CD4-positive, alpha-beta T cell treated with Interleukin-12 subunit alpha and Interleukin-12 subunit beta, for 1 hour (primary cell): ENCODE data around the gene GPR82.
A peak's percentile ranks its signal among the peaks of the same experiment; 100 is the strongest.
"Not testable (repeated sequence)": the region's sequence is repeated elsewhere in the genome, so short reads cannot be mapped to it uniquely, and the experiment has no call there.

ENCODE experiments used
- DNase-seq: peaks from one replicate; pipeline ENCODE4 v3.0.0-alpha.2; 2020

Gene GPR82

GRCh38 chrX:41723826-41724225 lies at the start of gene GPR82:
GPR82 (plus strand) TSS chrX:41724181; CDS start chrX:41727027, 2,846 bp downstream.
- DNase-seq = no peak

- DNase-seq = not testable (repeated sequence)
Measured at GRCh38 chrX:41676361-41676760, 47.6 kb upstream of the GPR82 start.

- DNase-seq = no peak
Measured at GRCh38 chrX:41677183-41678060, 46.6 kb upstream of the GPR82 start.

GRCh38 chrX:41684138-41684537 lies 39.8 kb upstream of the GPR82 start:
- DNase-seq = no peak

GRCh38 chrX:41684940-41685339 lies 39.0 kb upstream of the GPR82 start:
- DNase-seq = no peak

GRCh38 chrX:41686788-41687187 lies 37.2 kb upstream of the GPR82 start:
- DNase-seq = no peak

GRCh38 chrX:41688156-41688555 lies 35.8 kb upstream of the GPR82 start:
- no peak for DNase-seq

GRCh38 chrX:41688835-41689234 lies 35.1 kb upstream of the GPR82 start, which contains the start of gene GPR34:
GPR34 (plus strand) TSS chrX:41688973; CDS start chrX:41695634, 6,661 bp downstream.
- peak; percentile 14 for DNase-seq

GRCh38 chrX:41689711-41690110 lies 34.3 kb upstream of the GPR82 start:
- DNase-seq = no peak

GRCh38 chrX:41692162-41692749 lies 31.7 kb upstream of the GPR82 start:
- DNase-seq = no peak

- no peak for DNase-seq
Measured at GRCh38 chrX:41693024-41693423, 31.0 kb upstream of the GPR82 start.

GRCh38 chrX:41695426-41695825 lies 28.6 kb upstream of the GPR82 start:
- peak; percentile 22 for DNase-seq

- no peak for DNase-seq
Measured at GRCh38 chrX:41703574-41704029, 20.4 kb upstream of the GPR82 start.

GRCh38 chrX:41705042-41705441 lies 18.9 kb upstream of the GPR82 start:
- no peak for DNase-seq

GRCh38 chrX:41705680-41706374 lies 18.2 kb upstream of the GPR82 start:
- no peak for DNase-seq

GRCh38 chrX:41707218-41707617 lies 16.8 kb upstream of the GPR82 start:
- DNase-seq = no peak

- no peak for DNase-seq
Measured at GRCh38 chrX:41708486-41708885, 15.5 kb upstream of the GPR82 start.

- no peak for DNase-seq
Measured at GRCh38 chrX:41711021-41711667, 12.8 kb upstream of the GPR82 start.

- DNase-seq = no peak
Measured at GRCh38 chrX:41716222-41716621, 7.8 kb upstream of the GPR82 start.

GRCh38 chrX:41716767-41717473 lies 7.1 kb upstream of the GPR82 start:
- DNase-seq = no peak

- DNase-seq = no peak
Measured at GRCh38 chrX:41718481-41719235, 5.3 kb upstream of the GPR82 start.

- DNase-seq = not testable (repeated sequence)
Measured at GRCh38 chrX:41719610-41720009, 4.4 kb upstream of the GPR82 start.
